ENCODE results near the gene MRPL34. TPM values are rescaled to one million over a fixed set of nuclear protein-coding genes. Genes with fewer than 3 reads are reported as not detected.

The MRPL34 gene
- total RNA-seq, 2 experiments from 2014 or later = 28.4 to 28.7 TPM

- peak; percentile 97 for TF ChIP-seq CTCF (IDR thresholded peaks at IDR 0.05)
- H3K4me3 ChIP-seq (ENCODE audit: low read length) = no peak overlapping the region
- ChIA-PET CTCF (no interaction called here), POLR2A (no interaction called here)
- Mint-ChIP-seq H3K9me3 (no peaks in the 10 kb centered on the region), H3K36me3 (ENCODE audit: low read depth) (peaks cover 5% of the 10 kb centered on the region), H3K27ac (no peak overlapping the region), H3K4me1 (ENCODE audit: low read depth) (peaks cover 5% of the 10 kb centered on the region), H3K4me3 (peak overlapping the region; percentile 34), H3K27me3 (peaks cover 37% of the 10 kb centered on the region)
- ATAC-seq (ENCODE audit: poor library complexity) (peak; percentile 98), DNase-seq (peak; percentile 52 to 87 (median 72))
- intact Hi-C loops (cut with DNase I, micrococcal nuclease) = loop anchor here (1.0 kb wide), 4 partner anchors 40 to 120 kb away; no protein-coding TSS in a partner anchor
- no peaks in the 10 kb centered on the region for H3K9me3 ChIP-seq (ENCODE audit: control insufficient read depth in 1 of 2, insufficient read depth in 1 of 2, low read length in 2 of 2)
- H3K36me3 ChIP-seq (ENCODE audit: insufficient read depth, low read length) = peaks cover 5% of the 10 kb centered on the region
- H3K4me1 ChIP-seq (ENCODE audit: insufficient read depth, low read length) = peaks cover 10% of the 10 kb centered on the region
- H3K27ac ChIP-seq (ENCODE audit: low read depth in 1 of 2, low read length in 2 of 2) = no peak overlapping the region
- H3K27me3 ChIP-seq (ENCODE audit: control insufficient read depth in 1 of 2, insufficient read depth in 2 of 2, low read length in 2 of 2) = peaks cover 2 to 18% of the 10 kb centered on the region in 2 experiments
Measured at GRCh38 chr19:17346109-17346671, 40.5 kb downstream of the MRPL34 start.

GRCh38 chr19:17347361-17347760, 41.7 kb downstream of the MRPL34 start:
- Mint-ChIP-seq H3K4me3 (no peak overlapping the region), H3K27ac (no peak overlapping the region), H3K4me1 (ENCODE audit: low read depth) (peaks cover 5% of the 10 kb centered on the region), H3K9me3 (no peaks in the 10 kb centered on the region), H3K36me3 (ENCODE audit: low read depth) (no peaks in the 10 kb centered on the region), H3K27me3 (peaks cover 45% of the 10 kb centered on the region)
- intact Hi-C loops (cut with DNase I, micrococcal nuclease) = no loop called here
- Histone ChIP-seq H3K36me3 (ENCODE audit: insufficient read depth, low read length) (no peaks in the 10 kb centered on the region), H3K27ac (ENCODE audit: low read depth in 1 of 2, low read length in 2 of 2) (no peak overlapping the region), H3K27me3 (ENCODE audit: control insufficient read depth in 1 of 2, insufficient read depth in 2 of 2, low read length in 2 of 2) (peaks cover 2 to 18% of the 10 kb centered on the region in 2 experiments), H3K4me3 (ENCODE audit: low read length) (no peak overlapping the region), H3K4me1 (ENCODE audit: insufficient read depth, low read length) (peaks cover 14% of the 10 kb centered on the region), H3K9me3 (ENCODE audit: control insufficient read depth in 1 of 2, insufficient read depth in 1 of 2, low read length in 2 of 2) (no peaks in the 10 kb centered on the region)
- no peak for TF ChIP-seq CTCF (IDR thresholded peaks at IDR 0.05)
- DNase-seq (no peak), ATAC-seq (ENCODE audit: poor library complexity) (no peak)
- CTCF ChIA-PET = interaction anchor here (0.6 kb wide), 1 partner anchor 840 kb away, joined by 3 read pairs; no protein-coding TSS in a partner anchor
- POLR2A ChIA-PET = no interaction called here

GRCh38 chr19:17347877-17348276, 42.2 kb downstream of the MRPL34 start:
- ChIA-PET CTCF (no interaction called here), POLR2A (no interaction called here)
- Histone ChIP-seq H3K4me1 (ENCODE audit: insufficient read depth, low read length) (peaks cover 14% of the 10 kb centered on the region), H3K4me3 (ENCODE audit: low read length) (no peak overlapping the region), H3K27ac (ENCODE audit: low read depth in 1 of 2, low read length in 2 of 2) (no peak overlapping the region), H3K36me3 (ENCODE audit: insufficient read depth, low read length) (no peaks in the 10 kb centered on the region), H3K27me3 (ENCODE audit: control insufficient read depth in 1 of 2, insufficient read depth in 2 of 2, low read length in 2 of 2) (peaks cover 2 to 18% of the 10 kb centered on the region in 2 experiments), H3K9me3 (ENCODE audit: control insufficient read depth in 1 of 2, insufficient read depth in 1 of 2, low read length in 2 of 2) (no peaks in the 10 kb centered on the region)
- no peak for ATAC-seq (ENCODE audit: poor library complexity)
- Mint-ChIP-seq H3K27ac (no peak overlapping the region), H3K4me3 (no peak overlapping the region), H3K36me3 (ENCODE audit: low read depth) (no peaks in the 10 kb centered on the region), H3K9me3 (no peaks in the 10 kb centered on the region), H3K4me1 (ENCODE audit: low read depth) (peaks cover 5% of the 10 kb centered on the region), H3K27me3 (peaks cover 49% of the 10 kb centered on the region)
- DNase-seq = no peak
- no peak for TF ChIP-seq CTCF (IDR thresholded peaks at IDR 0.05)
- intact Hi-C loops (cut with DNase I, micrococcal nuclease) = no loop called here
